HG03378 (cell line): Measurements from ENCODE around the gene MTMR1.

Experiments
- ATAC-seq: cut with Tn5 transposase; IDR thresholded peaks from one replicate; pipeline ENCODE4 v1.9.1; 2021; ENCODE audit warnings: mild to moderate bottlenecking, moderate library complexity; ENCODE audit not compliant: unreplicated experiment

MTMR1 gene

DNA sequence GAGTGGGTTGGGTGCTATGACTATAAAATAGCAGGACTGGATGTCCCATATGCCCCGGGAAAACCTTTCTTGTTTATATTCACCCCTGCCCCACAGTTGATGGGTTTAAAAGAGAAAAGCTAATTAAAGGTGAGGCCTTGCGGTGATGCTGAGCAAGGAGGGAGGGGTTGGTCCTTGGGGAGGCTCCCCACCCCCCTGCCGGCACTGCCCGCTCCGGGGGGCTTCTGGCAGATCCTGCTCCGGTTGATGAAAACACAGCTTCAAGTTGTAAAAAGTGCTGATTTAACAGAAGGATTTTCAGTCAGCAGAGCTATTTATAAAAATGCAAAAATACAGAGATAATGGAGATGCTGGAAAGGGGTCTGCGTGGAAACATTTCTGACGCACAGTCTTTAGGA lies 68.6 kb downstream of the MTMR1 start:
- ATAC-seq: no peak

DNA sequence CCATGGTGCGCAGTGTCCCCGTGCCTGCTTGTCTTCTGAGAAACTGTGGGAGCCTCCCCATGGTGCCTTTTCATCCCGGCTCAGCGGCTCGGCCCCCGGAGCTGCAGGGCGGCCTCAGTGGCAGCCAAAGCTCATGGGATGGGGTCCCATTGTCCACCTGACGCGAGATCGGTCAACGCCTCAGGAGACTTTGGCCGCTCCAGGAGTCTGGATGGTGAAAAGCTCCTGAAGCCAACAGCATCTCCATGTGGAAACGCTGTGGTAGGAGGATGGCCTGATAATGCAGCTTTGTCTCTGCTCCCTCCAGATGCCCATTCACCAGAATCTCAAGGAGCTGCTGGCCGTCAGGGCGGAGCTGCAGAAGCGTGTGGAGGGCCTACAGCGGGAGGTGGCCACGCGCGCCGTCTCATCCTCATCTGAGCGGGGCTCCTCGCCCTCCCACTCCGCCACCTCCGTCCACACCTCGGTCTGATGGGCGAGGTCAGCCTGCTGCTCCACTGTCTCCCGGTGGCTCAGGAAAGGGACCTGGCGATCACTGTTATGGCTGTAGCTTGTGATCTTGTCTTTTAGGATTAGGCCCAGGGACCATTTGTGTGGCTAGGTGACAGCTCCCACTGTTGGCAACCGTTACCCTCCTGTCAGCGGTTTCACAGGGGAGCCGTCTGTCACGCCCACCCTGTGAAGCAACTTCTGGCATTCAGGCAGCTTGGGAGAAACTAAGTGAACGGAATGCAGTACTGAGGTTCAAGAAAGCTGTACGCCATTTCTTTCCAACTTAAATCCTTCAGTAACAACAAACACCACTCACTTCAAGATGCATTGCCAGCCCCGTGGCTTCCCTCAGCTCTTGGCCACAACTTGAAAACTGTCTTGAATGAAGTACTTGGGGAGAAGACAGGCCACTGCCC lies 69.3 kb downstream of the MTMR1 start:
- ATAC-seq: no peak

GRCh38 chrX:150763303-150763797 lies 70.2 kb downstream of the MTMR1 start:
- no peak for ATAC-seq

DNA sequence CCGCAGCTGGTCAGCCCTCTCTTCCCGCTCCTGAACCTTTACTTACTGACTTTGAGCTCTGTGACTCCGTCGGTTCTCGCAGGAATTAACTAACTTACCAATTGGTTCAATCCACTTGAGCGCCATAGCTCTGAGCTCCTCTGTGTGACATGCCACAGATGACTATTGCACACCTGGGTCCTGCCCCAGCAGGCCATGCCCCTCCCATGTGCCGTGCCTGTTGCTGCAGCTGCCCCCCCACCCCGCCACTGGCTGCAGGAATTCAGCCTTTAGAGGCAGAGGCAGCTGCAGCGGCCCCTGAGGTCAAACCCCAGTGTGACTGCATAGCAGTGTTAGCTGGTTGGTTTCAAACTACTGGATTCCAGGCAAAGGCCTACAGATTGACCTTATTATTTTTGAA lies 70.6 kb downstream of the MTMR1 start:
- ATAC-seq: no peak

DNA sequence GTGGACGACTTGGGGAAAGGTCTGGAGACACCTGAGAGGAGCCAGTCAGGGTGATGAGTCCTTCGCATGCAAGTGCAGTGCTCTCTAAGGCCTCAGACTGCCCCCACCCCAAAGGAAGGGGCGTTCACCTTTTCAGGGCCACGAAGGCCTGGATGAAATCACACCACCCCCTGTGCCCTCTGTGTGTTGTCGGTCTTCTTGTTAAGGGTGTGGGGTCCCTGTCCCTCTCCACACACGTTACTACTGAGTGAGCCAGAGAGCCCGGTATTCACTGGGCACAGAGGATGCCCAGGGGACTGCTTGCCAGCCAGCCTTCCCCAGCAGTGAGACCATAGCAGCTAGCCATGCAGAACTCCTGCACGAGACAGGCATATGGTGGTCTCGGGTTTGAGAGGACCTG lies 72.0 kb downstream of the MTMR1 start:
- ATAC-seq: no peak

GRCh38 chrX:150765782-150766350 lies 72.7 kb downstream of the MTMR1 start:
- ATAC-seq: no peak

DNA sequence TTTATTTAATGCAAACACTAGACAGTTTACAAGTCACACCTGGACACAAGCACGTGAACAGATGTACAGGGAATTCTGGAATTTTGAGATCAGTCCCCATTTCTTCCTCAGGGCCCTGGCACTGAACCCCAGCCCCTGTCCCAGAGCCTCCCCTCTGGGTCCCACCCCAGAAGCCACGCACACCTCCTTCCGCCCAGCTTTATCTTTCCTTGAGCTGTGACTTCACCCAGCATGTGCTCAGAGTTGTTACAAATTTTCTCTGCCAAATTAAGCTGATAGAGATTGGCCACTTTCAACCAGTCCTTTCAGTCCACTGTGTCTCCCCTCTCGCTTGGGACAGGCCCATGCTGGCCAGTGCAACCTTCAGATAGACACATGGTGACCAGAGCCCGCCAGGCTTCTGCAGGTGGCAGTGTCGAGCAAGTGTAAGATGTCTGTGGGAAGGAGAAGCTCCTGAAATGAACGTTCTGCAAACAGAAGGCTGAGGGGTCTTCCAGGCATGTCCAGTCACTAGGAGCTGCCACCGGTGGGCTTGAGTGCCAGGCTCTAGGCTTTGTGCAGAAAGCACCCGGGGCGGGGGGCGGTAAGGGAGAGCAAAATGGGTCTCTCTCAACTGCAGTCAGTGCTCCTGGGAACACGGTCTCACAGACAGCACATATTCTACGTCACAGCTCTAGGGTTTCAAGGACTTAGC lies 73.3 kb downstream of the MTMR1 start:
- ATAC-seq: no peak

- no peak for ATAC-seq
Measured at GRCh38 chrX:150767045-150767395, 73.8 kb downstream of the MTMR1 start.

- ATAC-seq: no peak
Measured at GRCh38 chrX:150767475-150768131, 74.4 kb downstream of the MTMR1 start.

DNA sequence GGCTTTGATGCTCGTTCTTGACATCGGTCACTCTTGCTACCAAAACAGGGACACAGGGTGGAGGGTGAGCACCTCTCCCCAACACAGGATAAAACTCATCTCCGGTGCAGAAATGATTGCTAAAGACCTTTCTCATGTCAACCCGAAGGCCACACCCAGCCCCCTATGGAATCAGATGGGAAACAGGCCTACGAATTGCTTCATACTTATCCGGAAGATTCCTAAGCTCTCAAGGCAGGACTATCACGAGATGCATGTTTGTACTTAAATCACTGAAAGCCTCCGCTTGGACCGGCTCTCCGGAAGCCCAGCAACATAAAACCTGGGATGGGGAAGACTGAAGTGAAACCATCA lies 74.9 kb downstream of the MTMR1 start:
- no peak for ATAC-seq

GRCh38 chrX:150768580-150769190 lies 75.5 kb downstream of the MTMR1 start:
- ATAC-seq: no peak

GRCh38 chrX:150769408-150769807 lies 76.2 kb downstream of the MTMR1 start:
- no peak for ATAC-seq

- no peak for ATAC-seq
Measured at GRCh38 chrX:150770623-150771022, 77.4 kb downstream of the MTMR1 start.

- no peak for ATAC-seq
Measured at GRCh38 chrX:150771116-150771515, 77.9 kb downstream of the MTMR1 start.

GRCh38 chrX:150772150-150772970 lies 79.2 kb downstream of the MTMR1 start:
- no peak for ATAC-seq

DNA sequence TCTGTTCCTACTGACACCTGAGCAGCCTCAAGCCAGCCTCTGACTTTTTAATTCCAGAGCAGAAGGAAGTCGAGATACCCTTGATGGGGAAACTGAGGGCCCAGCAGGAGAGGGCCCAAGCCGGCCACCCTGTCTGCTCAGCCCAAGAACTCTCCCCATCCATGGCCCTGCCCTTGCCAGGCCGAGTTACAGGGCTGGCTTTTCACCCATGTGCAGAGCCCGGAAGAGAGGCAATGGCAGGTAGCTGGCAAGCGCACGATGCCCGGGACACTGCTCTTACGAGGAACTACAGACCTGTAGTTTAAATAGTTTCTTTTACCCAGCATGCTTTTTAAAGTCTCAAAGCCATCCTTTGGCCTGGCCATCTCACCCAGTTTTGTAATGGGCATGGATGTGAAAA lies 79.9 kb downstream of the MTMR1 start:
- ATAC-seq: no peak

DNA sequence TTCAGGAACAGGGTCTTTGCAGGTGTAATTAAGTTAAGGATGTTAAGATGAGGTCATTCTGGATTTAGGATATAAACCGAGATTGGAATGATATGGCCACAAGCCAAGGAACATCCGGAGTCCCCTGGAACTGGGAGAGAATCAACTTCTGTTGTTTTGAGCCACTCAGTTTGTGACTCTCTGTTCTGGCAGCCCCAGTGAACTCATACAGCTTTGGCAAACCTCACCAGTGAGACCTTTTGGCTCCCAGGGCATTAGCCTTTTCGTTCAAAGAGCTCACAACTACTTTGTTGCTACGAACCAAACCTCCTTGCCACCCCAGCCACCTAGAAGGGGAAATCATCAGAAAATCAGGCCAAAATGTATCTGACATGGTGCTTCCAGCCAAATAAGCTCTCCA lies 80.4 kb downstream of the MTMR1 start:
- no peak for ATAC-seq

DNA sequence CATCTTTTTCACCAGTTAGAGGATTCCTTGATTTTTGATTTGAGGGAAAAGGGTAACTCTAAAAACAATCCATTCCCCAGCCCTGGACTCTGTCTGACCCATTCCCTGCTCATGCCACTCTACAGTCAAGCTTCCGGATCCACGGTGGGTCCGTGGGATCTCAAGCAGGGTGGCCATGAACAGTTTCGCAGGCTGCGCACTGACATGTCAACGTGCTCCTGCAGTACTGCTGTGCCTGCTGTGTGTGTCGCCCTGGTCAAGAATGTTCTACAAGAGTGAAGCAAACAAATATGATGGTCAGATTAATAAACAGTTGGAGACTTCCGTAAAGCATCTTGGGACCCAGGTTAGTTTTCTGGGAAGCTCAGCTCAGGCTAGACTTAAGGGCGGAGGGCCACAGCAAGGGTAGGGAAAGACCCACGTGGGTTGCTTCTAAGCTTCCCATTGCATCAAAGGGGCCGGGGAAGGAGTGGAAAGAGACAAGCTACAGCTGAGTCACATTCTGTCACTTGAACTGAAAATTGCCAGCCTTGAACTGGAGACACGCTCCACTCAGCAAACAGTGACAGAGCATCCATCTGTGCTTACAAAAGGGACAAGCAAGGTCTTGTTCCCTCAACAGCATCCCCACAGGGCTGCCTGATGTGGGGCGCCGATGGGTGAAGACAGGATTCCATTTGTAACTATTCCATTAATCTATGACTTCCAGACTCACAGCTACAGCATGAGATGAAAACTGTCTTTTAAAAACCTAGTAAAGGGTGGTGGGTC lies 81.8 kb downstream of the MTMR1 start:
- no peak for ATAC-seq

GRCh38 chrX:150775569-150776350 lies 82.6 kb downstream of the MTMR1 start:
- ATAC-seq: no peak
